Cardiac muscle cell (in vitro differentiated cells and primary cell): ENCODE results near the gene CCNG2. TPM values are rescaled to one million over a fixed set of nuclear protein-coding genes. Genes with fewer than 3 reads are reported as not detected.

Experiments
- DNase-seq, 2 donors: peaks; one replicate each; pipeline versions ENCODE4 v3.0.0 to v3.0.0-alpha.2; 2010 to 2017; ENCODE audit warnings: low read depth in 1 of 2, low spot score in 1 of 2
- H3K27ac ChIP-seq: fragments of 200-600 bp; sonication (generic); 2 replicates; pipeline ENCODE4 v1.5.1; 2016
- H3K27me3 ChIP-seq: fragments of 200-600 bp; sonication (generic); 2 replicates; pipeline ENCODE4 v1.6.0; 2016; ENCODE audit warnings: control low read depth
- H3K36me3 ChIP-seq: fragments of 200-600 bp; sonication (generic); 2 replicates; pipeline ENCODE4 v1.5.1; 2016; ENCODE audit warnings: control low read depth
- H3K4me1 ChIP-seq: fragments of 200-600 bp; sonication (generic); 2 replicates; pipeline ENCODE4 v1.8.1; 2017; ENCODE audit warnings: low read depth, mild to moderate bottlenecking, mixed run types
- H3K4me3 ChIP-seq: fragments of 200-600 bp; sonication (generic); 2 replicates; pipeline ENCODE4 v1.5.1; 2016; ENCODE audit warnings: mild to moderate bottlenecking
- H3K9me3 ChIP-seq: fragments of 200-600 bp; sonication (generic); 2 replicates; pipeline ENCODE4 v1.5.1; 2017; ENCODE audit warnings: low read depth, mild to moderate bottlenecking, control low read depth
- polyA plus RNA-seq: library from polyadenylated mRNA; unstranded; fragments of >200 nt; fragmentation: Nextera tagmentation; extraction: Ambion mirVana; gene quantifications from 2 replicates; pipeline ENCODE4 v1.2.1, GENCODE V29; 2016
- total RNA-seq: library from RNA; depleted of rRNA; stranded (reverse); fragments of >200 nt; gene quantifications from 2 replicates; pipeline ENCODE4 v1.2.3, GENCODE V29; 2016
- TF ChIP-seq, protein P1 (sequence below): IDR thresholded peaks from 2 replicates; pipeline ENCODE4 v1.5.1; 2012; ENCODE audit warnings: low read depth, mild to moderate bottlenecking, low read length

The CCNG2 gene
- total and polyA plus RNA-seq, 2 experiments from 2014 or later: 15.0 to 18.3 TPM

DNA sequence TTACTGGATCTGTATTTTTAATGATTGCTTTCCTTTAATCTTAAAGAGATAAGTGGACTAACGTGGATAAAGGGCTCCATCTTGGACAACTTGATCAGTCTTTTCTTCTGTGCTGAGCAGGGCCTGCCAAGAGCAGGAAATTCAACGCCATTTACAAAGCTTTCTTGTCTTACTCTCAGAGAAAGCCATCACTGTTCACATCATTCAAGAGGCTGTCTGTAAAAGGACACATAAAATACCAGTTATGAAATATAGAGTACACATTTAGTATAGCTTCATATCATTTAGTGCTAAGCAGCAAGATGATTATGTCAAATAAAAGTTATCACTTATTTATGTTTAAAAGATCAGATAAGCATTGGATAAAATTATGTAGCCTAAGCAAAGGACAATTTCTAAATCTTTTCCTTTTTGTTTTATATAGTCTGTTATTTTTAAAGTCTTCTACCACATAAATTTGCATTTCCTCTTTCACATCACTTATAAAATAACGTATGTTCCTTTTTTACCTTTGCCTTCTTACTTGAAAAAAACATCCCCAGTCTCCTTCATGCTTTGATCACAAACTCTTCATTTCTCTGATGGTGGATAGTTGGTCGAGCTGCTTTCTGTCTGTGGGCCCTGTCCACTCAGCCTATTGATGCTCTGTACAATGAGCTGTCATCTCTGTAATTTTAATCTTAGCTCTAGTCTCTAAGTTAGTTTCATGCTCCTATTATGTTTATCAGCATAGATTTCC, 2.1 kb upstream of the CCNG2 start:
- Histone ChIP-seq H3K4me1 (peaks cover 32% of the 10 kb centered on the region), H3K4me3 (no peak overlapping the region), H3K27me3 (no peaks in the 10 kb centered on the region), H3K36me3 (peaks cover 4% of the 10 kb centered on the region), H3K9me3 (no peaks in the 10 kb centered on the region), H3K27ac (no peak overlapping the region)
- DNase-seq: no peak
- TF ChIP-seq, protein P1, sequence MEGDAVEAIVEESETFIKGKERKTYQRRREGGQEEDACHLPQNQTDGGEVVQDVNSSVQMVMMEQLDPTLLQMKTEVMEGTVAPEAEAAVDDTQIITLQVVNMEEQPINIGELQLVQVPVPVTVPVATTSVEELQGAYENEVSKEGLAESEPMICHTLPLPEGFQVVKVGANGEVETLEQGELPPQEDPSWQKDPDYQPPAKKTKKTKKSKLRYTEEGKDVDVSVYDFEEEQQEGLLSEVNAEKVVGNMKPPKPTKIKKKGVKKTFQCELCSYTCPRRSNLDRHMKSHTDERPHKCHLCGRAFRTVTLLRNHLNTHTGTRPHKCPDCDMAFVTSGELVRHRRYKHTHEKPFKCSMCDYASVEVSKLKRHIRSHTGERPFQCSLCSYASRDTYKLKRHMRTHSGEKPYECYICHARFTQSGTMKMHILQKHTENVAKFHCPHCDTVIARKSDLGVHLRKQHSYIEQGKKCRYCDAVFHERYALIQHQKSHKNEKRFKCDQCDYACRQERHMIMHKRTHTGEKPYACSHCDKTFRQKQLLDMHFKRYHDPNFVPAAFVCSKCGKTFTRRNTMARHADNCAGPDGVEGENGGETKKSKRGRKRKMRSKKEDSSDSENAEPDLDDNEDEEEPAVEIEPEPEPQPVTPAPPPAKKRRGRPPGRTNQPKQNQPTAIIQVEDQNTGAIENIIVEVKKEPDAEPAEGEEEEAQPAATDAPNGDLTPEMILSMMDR: no peak

DNA sequence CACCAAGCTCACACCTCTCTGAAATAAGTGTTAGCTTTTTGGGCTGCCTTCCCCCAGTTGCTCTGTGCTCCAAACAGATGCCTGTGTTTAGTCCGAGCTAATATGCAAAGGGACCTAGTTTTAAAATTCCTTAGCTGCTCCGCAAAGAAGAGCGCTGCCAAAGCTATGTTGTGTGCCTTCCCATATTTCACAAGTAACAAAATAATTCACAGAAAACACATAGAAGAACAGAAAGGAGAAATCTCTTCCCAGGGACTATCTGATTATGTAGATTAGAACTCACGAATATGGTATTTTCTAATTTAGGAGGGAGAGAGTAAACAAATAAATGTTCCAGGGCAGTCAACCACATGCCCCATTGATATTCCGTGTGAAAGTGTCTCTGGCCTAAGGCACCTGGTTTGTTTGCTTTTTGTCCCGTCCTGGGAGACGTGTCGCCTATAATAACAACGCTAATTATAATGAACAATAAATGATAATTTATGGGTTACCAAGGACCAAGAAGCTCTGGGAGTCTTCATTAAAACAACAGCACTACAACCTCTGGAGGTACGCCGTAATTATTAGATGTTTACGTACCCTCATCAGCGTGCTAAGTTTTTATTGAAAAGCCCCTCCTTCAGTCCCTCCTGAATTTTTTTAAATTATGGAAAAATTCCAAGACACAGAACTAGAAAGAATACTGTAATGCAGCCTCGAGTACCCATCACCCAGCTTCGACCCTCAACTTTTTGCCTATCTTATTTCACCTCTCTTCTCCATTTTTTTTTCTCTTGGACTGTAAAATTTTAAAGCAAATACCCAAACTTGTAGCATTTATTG, 1.2 kb upstream of the CCNG2 start:
- Histone ChIP-seq H3K27me3 (no peaks in the 10 kb centered on the region), H3K9me3 (no peaks in the 10 kb centered on the region), H3K4me3 (peak overlapping the region; percentile 88), H3K4me1 (peaks cover 32% of the 10 kb centered on the region), H3K36me3 (peaks cover 9% of the 10 kb centered on the region), H3K27ac (peak overlapping the region; percentile 82)
- DNase-seq: no peak
- TF ChIP-seq, protein P1: no peak

- Histone ChIP-seq H3K9me3 (no peaks in the 10 kb centered on the region), H3K4me3 (peak overlapping the region; percentile 88), H3K27me3 (no peaks in the 10 kb centered on the region), H3K4me1 (peaks cover 32% of the 10 kb centered on the region), H3K36me3 (peaks cover 15% of the 10 kb centered on the region), H3K27ac (peak overlapping the region; percentile 99)
- TF ChIP-seq, protein P1: no peak
- DNase-seq: peak; percentile 98 to 99
These were observed 485 bp upstream of the CCNG2 start for GRCh38 chr4:77156533-77156911.

DNA sequence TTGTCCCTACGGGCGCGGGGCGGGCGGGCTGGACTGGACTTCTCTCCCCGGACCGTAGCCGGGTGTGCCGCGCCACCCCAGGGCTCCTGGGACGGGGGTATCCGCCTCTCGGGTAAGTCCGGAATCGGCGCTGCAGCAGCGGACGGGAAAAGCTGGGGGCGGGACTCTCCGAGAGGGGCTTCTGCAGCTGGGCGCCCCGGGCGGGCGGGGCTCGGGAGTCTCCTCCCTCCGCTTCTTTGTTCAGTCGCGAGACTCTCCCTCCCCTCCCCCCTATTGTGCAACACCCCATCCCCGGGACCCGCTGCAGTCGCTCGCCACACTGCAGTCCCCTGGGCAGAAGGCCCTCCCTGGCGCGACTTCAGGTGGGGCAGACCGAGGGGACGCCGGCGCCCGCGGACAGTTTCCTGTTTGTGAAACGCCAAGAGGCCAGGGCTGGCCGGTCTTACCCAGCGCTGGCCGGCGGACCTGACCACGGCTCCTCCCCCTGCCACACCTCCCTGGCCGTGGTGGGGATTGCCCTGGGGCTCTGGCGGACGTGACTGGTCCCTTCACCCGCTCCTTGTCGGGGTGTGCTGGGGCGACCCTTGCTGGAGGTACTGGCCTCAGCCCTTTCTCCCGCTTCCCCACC, 966 bp downstream of the CCNG2 start:
- peak; percentile 93 to 94 for DNase-seq
- H3K27ac ChIP-seq: peak overlapping the region; percentile 99
- H3K4me1 ChIP-seq: peaks cover 24% of the 10 kb centered on the region
- peak overlapping the region; percentile 88 for H3K4me3 ChIP-seq
- no peaks in the 10 kb centered on the region for H3K9me3 ChIP-seq
- no peaks in the 10 kb centered on the region for H3K27me3 ChIP-seq
- peaks cover 27% of the 10 kb centered on the region for H3K36me3 ChIP-seq
- TF ChIP-seq, protein P1: no peak

- TF ChIP-seq, protein P1: no peak
- peak overlapping the region; percentile 99 for H3K27ac ChIP-seq
- peaks cover 32% of the 10 kb centered on the region for H3K36me3 ChIP-seq
- H3K9me3 ChIP-seq: no peaks in the 10 kb centered on the region
- peaks cover 24% of the 10 kb centered on the region for H3K4me1 ChIP-seq
- no peaks in the 10 kb centered on the region for H3K27me3 ChIP-seq
- no peak for DNase-seq
- H3K4me3 ChIP-seq: peak overlapping the region; percentile 88
These were observed 1.5 kb downstream of the CCNG2 start for GRCh38 chr4:77158487-77158861.
